ENCODE measurements around the gene FOXL3. TPM values are rescaled to one million over a fixed set of nuclear protein-coding genes. Genes with fewer than 3 reads are reported as not detected.
"Not testable (repeated sequence)": the region's sequence is repeated elsewhere in the genome, so short reads cannot be mapped to it uniquely, and the experiment has no call there.

The FOXL3 gene
- total RNA-seq, 1 donor from 2014 or later = not detected

- DNase-seq (ENCODE audit: low read depth in 2 of 2) = no peak
Observed at GRCh38 chr7:320297-320696, 30.3 kb downstream of the FOXL3 start.

GRCh38 chr7:322111-322671 lies 32.2 kb downstream of the FOXL3 start:
- DNase-seq (ENCODE audit: low read depth in 2 of 2) = peak; percentile 32 to 67

GRCh38 chr7:322708-323111 lies 32.7 kb downstream of the FOXL3 start:
- DNase-seq (ENCODE audit: low read depth in 2 of 2) = no peak

- DNase-seq (ENCODE audit: low read depth in 2 of 2) = no peak
Observed at GRCh38 chr7:323410-323809, 33.4 kb downstream of the FOXL3 start.

- no peak for DNase-seq (ENCODE audit: low read depth in 2 of 2)
Observed at GRCh38 chr7:324011-324410, 34.0 kb downstream of the FOXL3 start.

GRCh38 chr7:325051-325798 lies 35.3 kb downstream of the FOXL3 start:
- no peak for DNase-seq (ENCODE audit: low read depth in 2 of 2)

GRCh38 chr7:325811-326210 lies 35.8 kb downstream of the FOXL3 start:
- no peak for DNase-seq (ENCODE audit: low read depth in 2 of 2)

- DNase-seq (ENCODE audit: low read depth in 2 of 2) = no peak
Observed at GRCh38 chr7:326273-326672, 36.3 kb downstream of the FOXL3 start.

GRCh38 chr7:326809-327232 lies 36.9 kb downstream of the FOXL3 start:
- no peak for DNase-seq (ENCODE audit: low read depth in 2 of 2)

- no peak for DNase-seq (ENCODE audit: low read depth in 2 of 2)
Observed at GRCh38 chr7:327233-327931, 37.4 kb downstream of the FOXL3 start.

- no peak for DNase-seq (ENCODE audit: low read depth in 2 of 2)
Observed at GRCh38 chr7:327991-328702, 38.2 kb downstream of the FOXL3 start.

GRCh38 chr7:329691-330281 lies 39.8 kb downstream of the FOXL3 start:
- no peak for DNase-seq (ENCODE audit: low read depth in 2 of 2)

- DNase-seq (ENCODE audit: low read depth in 2 of 2) = no peak
Observed at GRCh38 chr7:330511-331230, 40.7 kb downstream of the FOXL3 start.

- no peak for DNase-seq (ENCODE audit: low read depth in 2 of 2)
Observed at GRCh38 chr7:332020-332517, 42.1 kb downstream of the FOXL3 start.

GRCh38 chr7:332646-333392 lies 42.8 kb downstream of the FOXL3 start:
- DNase-seq (ENCODE audit: low read depth in 2 of 2) = peak; percentile 67 to 92

- DNase-seq (ENCODE audit: low read depth in 2 of 2) = peak; percentile 32 to 95
Observed at GRCh38 chr7:333393-333764, 43.4 kb downstream of the FOXL3 start.

- no peak for DNase-seq (ENCODE audit: low read depth in 2 of 2)
Observed at GRCh38 chr7:334618-335357, 44.8 kb downstream of the FOXL3 start.

GRCh38 chr7:335358-336148 lies 45.6 kb downstream of the FOXL3 start:
- no peak for DNase-seq (ENCODE audit: low read depth in 2 of 2)

- DNase-seq (ENCODE audit: low read depth in 2 of 2) = not testable (repeated sequence)
Observed at GRCh38 chr7:336149-336533, 46.2 kb downstream of the FOXL3 start.
